Panc1 (cell line): ENCODE data around the gene SEL1L3. TPM values are rescaled to one million over a fixed set of nuclear protein-coding genes. Genes with fewer than 3 reads are reported as not detected.

Source experiments
- ATAC-seq: fragments of 200-7000 bp; cut with Tn5 transposase; 2 replicates; pipeline ENCODE4 v1.9.1; 2020; ENCODE audit warnings: mild to moderate bottlenecking, moderate library complexity
- BruUV-seq: library from RNA; stranded (reverse); fragments of 400-500 nt; replicated peaks from 2 replicates; lab custom pipeline; 2021; lab: Mats Ljungman, UMichigan
- CTCF ChIA-PET: fragments of 300-600 bp; sonication (Branson Sonifier 250); formaldehyde crosslinking; loops from one replicate; lab custom pipeline; 2022; ENCODE audit warnings: antibody characterized with exemption; lab: Charles Lee
- POLR2A ChIA-PET: fragments of 300-600 bp; sonication (Branson Sonifier 250); formaldehyde crosslinking; loops from one replicate; lab custom pipeline; 2022; ENCODE audit warnings: antibody characterized with exemption; lab: Charles Lee
- DNase-seq: peaks from one replicate; pipeline ENCODE4 v3.0.0-alpha.2; 2010; ENCODE audit warnings: low read depth, low spot score
- H3K27ac ChIP-seq: 2 replicates; pipeline ENCODE4 v1.5.1; 2011; ENCODE audit warnings: mild to moderate bottlenecking, low read length, inconsistent platforms
- H3K27me3 ChIP-seq: fragments of 200-500 bp; sonication (Bioruptor generic); 2 replicates; pipeline ENCODE4 v1.6.0; 2014; ENCODE audit warnings: low read length, inconsistent platforms; ENCODE audit not compliant: control insufficient read depth, insufficient read depth
- H3K36me3 ChIP-seq: fragments of 200-500 bp; sonication (Bioruptor generic); 2 replicates; pipeline ENCODE4 v1.5.1; 2014; ENCODE audit warnings: inconsistent platforms, mild to moderate bottlenecking, low read length, moderate library complexity; ENCODE audit not compliant: control insufficient read depth, insufficient read depth
- H3K4me1 ChIP-seq: 2 replicates; pipeline ENCODE4 v1.5.1; 2011; ENCODE audit warnings: inconsistent platforms, mild to moderate bottlenecking, low read length, moderate library complexity; ENCODE audit not compliant: control insufficient read depth, insufficient read depth
- H3K4me3 ChIP-seq, 2 experiments: 2 replicates each; pipeline ENCODE4 v1.5.1; 2011 to 2012; ENCODE audit warnings: low read depth in 2 of 2, low read length in 2 of 2, mild to moderate bottlenecking in 2 of 2, inconsistent platforms in 1 of 2, moderate library complexity in 1 of 2
- H3K9me3 ChIP-seq: fragments of 200-500 bp; sonication (Bioruptor generic); 2 replicates; pipeline ENCODE4 v1.5.1; 2014; ENCODE audit warnings: low read depth, mild to moderate bottlenecking, inconsistent platforms, low read length, moderate library complexity; ENCODE audit not compliant: control insufficient read depth, insufficient read depth
- POLR2AphosphoS5 ChIP-seq: IDR thresholded peaks from 2 replicates; pipeline ENCODE4 v1.6.1; 2012; ENCODE audit warnings: mild to moderate bottlenecking, low read depth, low read length, moderate library complexity
- SIN3A ChIP-seq: IDR thresholded peaks from 2 replicates; pipeline ENCODE4 v1.6.1; 2012; ENCODE audit warnings: low read depth, mild to moderate bottlenecking, low read length, moderate library complexity, borderline replicate concordance; ENCODE audit not compliant: insufficient read depth
- TCF7L2 ChIP-seq: IDR thresholded peaks from 2 replicates; pipeline ENCODE4 v1.6.1; 2011; ENCODE audit warnings: mild to moderate bottlenecking, low read depth, low read length, inconsistent platforms
- in situ Hi-C: cut with HindIII; loops from 2 replicates; pipeline ENCODE4 v1.10.0; 2016; ENCODE audit warnings: low sequenced_read_pairs, low pct_unique_long_range_greater_than_20kb
- intact Hi-C: fragments of 100-400 bp; cut with micrococcal nuclease; formaldehyde crosslinking; loops from one replicate; pipeline ENCODE4 v1.10.0; 2022; ENCODE audit not compliant: unreplicated experiment
- total RNA-seq: library from RNA; stranded (reverse); gene quantifications from one replicate; pipeline ENCODE4 v1.2.1, GENCODE V29; 2021; ENCODE audit not compliant: unreplicated experiment
- TF ChIP-seq, protein P1 (sequence below): fragments of 450-650 bp; IDR thresholded peaks from 2 replicates; pipeline ENCODE4 v1.5.1; 2017; ENCODE audit warnings: mild to moderate bottlenecking
- TF ChIP-seq, protein P2 (sequence below), 2 experiments: IDR thresholded peaks; 2 replicates each; pipeline ENCODE4 v1.6.1; 2011 to 2012; ENCODE audit warnings: low read depth in 2 of 2, control low read depth in 1 of 2, low read length in 1 of 2, mild to moderate bottlenecking in 1 of 2, moderate library complexity in 1 of 2; ENCODE audit not compliant: insufficient read depth in 1 of 2

SEL1L3 gene
- total RNA-seq, 1 experiment from 2014 or later: 1.1 TPM

DNA sequence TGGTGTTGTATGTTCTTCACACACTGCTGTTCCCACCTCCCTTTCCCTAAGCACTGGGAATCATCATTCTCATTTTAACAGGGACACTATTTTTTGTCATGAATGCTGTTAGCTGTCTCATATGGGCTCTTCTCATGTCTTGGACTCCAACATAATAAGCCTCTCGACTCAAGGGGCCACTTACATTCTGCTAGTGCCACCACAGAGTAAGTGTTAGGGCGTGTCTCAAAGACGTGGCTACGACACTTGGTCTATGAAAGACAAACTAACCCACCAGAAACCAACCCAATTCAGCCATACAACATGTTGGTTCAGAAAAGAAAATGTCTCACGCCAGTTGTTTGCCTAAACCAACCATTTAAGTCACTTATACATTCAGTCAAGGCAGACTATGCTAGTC lies 32.2 kb downstream of the SEL1L3 start:
- TF ChIP-seq, protein P1, sequence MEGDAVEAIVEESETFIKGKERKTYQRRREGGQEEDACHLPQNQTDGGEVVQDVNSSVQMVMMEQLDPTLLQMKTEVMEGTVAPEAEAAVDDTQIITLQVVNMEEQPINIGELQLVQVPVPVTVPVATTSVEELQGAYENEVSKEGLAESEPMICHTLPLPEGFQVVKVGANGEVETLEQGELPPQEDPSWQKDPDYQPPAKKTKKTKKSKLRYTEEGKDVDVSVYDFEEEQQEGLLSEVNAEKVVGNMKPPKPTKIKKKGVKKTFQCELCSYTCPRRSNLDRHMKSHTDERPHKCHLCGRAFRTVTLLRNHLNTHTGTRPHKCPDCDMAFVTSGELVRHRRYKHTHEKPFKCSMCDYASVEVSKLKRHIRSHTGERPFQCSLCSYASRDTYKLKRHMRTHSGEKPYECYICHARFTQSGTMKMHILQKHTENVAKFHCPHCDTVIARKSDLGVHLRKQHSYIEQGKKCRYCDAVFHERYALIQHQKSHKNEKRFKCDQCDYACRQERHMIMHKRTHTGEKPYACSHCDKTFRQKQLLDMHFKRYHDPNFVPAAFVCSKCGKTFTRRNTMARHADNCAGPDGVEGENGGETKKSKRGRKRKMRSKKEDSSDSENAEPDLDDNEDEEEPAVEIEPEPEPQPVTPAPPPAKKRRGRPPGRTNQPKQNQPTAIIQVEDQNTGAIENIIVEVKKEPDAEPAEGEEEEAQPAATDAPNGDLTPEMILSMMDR: no peak
- TF ChIP-seq, protein P2, sequence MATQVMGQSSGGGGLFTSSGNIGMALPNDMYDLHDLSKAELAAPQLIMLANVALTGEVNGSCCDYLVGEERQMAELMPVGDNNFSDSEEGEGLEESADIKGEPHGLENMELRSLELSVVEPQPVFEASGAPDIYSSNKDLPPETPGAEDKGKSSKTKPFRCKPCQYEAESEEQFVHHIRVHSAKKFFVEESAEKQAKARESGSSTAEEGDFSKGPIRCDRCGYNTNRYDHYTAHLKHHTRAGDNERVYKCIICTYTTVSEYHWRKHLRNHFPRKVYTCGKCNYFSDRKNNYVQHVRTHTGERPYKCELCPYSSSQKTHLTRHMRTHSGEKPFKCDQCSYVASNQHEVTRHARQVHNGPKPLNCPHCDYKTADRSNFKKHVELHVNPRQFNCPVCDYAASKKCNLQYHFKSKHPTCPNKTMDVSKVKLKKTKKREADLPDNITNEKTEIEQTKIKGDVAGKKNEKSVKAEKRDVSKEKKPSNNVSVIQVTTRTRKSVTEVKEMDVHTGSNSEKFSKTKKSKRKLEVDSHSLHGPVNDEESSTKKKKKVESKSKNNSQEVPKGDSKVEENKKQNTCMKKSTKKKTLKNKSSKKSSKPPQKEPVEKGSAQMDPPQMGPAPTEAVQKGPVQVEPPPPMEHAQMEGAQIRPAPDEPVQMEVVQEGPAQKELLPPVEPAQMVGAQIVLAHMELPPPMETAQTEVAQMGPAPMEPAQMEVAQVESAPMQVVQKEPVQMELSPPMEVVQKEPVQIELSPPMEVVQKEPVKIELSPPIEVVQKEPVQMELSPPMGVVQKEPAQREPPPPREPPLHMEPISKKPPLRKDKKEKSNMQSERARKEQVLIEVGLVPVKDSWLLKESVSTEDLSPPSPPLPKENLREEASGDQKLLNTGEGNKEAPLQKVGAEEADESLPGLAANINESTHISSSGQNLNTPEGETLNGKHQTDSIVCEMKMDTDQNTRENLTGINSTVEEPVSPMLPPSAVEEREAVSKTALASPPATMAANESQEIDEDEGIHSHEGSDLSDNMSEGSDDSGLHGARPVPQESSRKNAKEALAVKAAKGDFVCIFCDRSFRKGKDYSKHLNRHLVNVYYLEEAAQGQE (IDR thresholded peaks at IDR 0.05; ENCODE audit: insufficient read depth in 1 of 2, low read depth in 2 of 2, low read length in 1 of 2): no peak
- no peak for TF ChIP-seq TCF7L2
- no peak for TF ChIP-seq POLR2AphosphoS5
- POLR2A ChIA-PET: no interaction called here
- no peaks in the 10 kb centered on the region for H3K27me3 ChIP-seq
- no peaks in the 10 kb centered on the region for H3K4me1 ChIP-seq
- CTCF ChIA-PET: no interaction called here
- no peak for DNase-seq
- H3K27ac ChIP-seq: no peak overlapping the region
- no peaks in the 10 kb centered on the region for H3K9me3 ChIP-seq
- intact Hi-C loops: no loop called here
- H3K36me3 ChIP-seq: no peaks in the 10 kb centered on the region
- no peak overlapping the region for H3K4me3 ChIP-seq
- no TSS peak for BruUV-seq
- no peak for ATAC-seq
- in situ Hi-C loops: no loop called here

DNA sequence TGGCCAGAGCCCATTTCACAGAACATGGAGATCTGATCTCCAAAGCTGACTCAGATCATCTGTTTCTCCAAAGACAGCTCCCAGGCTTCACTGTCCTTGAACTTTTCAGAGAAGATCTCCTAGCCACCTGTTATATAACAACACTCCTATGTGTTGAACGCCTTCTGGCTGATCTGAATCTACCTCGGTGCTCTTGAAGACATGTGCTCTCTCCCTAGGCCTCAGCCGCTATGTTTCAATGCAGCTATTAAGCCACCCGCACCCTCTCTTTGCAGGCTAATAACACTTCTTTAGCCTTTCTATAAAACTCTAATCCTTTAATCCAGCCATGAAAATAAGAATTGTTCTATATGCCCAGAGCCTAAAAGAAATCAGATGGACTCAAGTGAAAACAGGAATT lies 34.9 kb downstream of the SEL1L3 start:
- ChIA-PET CTCF (no interaction called here), POLR2A (no interaction called here)
- Histone ChIP-seq H3K27ac (no peak overlapping the region), H3K4me1 (no peaks in the 10 kb centered on the region), H3K4me3 (no peak overlapping the region), H3K9me3 (no peaks in the 10 kb centered on the region), H3K27me3 (no peaks in the 10 kb centered on the region), H3K36me3 (no peaks in the 10 kb centered on the region)
- intact Hi-C loops: no loop called here
- no peak for TF ChIP-seq TCF7L2
- TF ChIP-seq, protein P2 (IDR thresholded peaks at IDR 0.05; ENCODE audit: insufficient read depth in 1 of 2, low read depth in 2 of 2, low read length in 1 of 2): no peak
- no peak for TF ChIP-seq POLR2AphosphoS5
- TF ChIP-seq, protein P1: no peak
- no peak for TF ChIP-seq SIN3A
- no TSS peak for BruUV-seq
- ATAC-seq: no peak
- in situ Hi-C loops: no loop called here
- no peak for DNase-seq
